Measurements from ENCODE around the gene MSI2. TPM values are rescaled to one million over a fixed set of nuclear protein-coding genes. Genes with fewer than 3 reads are reported as not detected.

The MSI2 gene
- total and polyA plus RNA-seq, 7 experiments from 2014 or later: 3.3 to 169 (median 125) TPM

GRCh38 chr17:57675427-57676387 is 419.4 kb downstream of the MSI2 start:
- H3K9me3 ChIP-seq (ENCODE audit: control insufficient read depth in 2 of 3, low read length in 3 of 3): no peaks in the 10 kb centered on the region
- ChIA-PET POLR2A (interaction anchor here (1.3 kb wide), 1 partner anchor 433 kb away, joined by 5 read pairs; no protein-coding TSS in a partner anchor), CTCF (interaction anchor here (0.6 to 1.6 kb wide), 3 partner anchors 412 to 547 kb away, joined by 3 to 6 read pairs (median 4); no protein-coding TSS in a partner anchor)
- H3K4me3 ChIP-seq (ENCODE audit: low read length): no peak overlapping the region
- no peak overlapping the region for H3K27ac ChIP-seq (ENCODE audit: low read depth, low read length)
- H3K4me3 Mint-ChIP-seq: no peak overlapping the region
- intact Hi-C loops (cut with micrococcal nuclease): no loop called here
- ATAC-seq (no peak), DNase-seq (peak in 1 of 9 donors; percentile 8)
- H3K4me1 Mint-ChIP-seq: peaks cover 0 to 23% (median 13%) of the 10 kb centered on the region in 7 donors
- no peaks in the 10 kb centered on the region for H3K9me3 Mint-ChIP-seq
- H3K27me3 ChIP-seq (ENCODE audit: control insufficient read depth in 2 of 2, insufficient read depth in 2 of 2, low read length in 2 of 2): no peaks in the 10 kb centered on the region
- no peak overlapping the region for H3K27ac Mint-ChIP-seq
- H3K36me3 ChIP-seq (ENCODE audit: control insufficient read depth in 2 of 3, insufficient read depth in 3 of 3, low read length in 3 of 3): peaks cover 0 to 12% (median 0%) of the 10 kb centered on the region in 3 experiments
- H3K27me3 Mint-ChIP-seq: no peaks in the 10 kb centered on the region
- peaks cover 6 to 24% of the 10 kb centered on the region in 2 donors for H3K4me1 ChIP-seq (ENCODE audit: control insufficient read depth in 2 of 2, insufficient read depth in 2 of 2, low read length in 2 of 2)
- peaks cover 0 to 39% (median 10%) of the 10 kb centered on the region in 5 donors for H3K36me3 Mint-ChIP-seq

DNA sequence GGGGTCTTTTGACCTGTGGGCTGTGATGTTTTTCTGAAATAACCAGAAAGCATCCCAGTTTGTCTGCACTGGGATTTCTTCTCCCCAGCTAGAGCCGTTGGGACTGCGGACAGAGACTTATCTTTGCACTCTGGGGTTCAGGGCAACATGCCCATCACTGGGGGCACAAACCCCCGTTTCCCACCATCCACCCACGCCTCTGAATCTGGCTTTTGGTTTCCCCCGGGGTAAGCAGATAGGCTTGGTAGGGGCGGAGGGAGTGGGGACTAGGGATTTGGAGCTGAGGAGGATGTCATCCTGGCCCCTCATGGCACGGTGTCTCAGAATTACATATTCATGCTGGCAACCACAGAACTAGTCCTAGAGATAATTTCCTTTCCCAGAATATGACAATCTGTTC is 420.2 kb downstream of the MSI2 start:
- Histone ChIP-seq H3K36me3 (ENCODE audit: control insufficient read depth in 2 of 3, insufficient read depth in 3 of 3, low read length in 3 of 3) (peaks cover 0 to 12% (median 0%) of the 10 kb centered on the region in 3 experiments), H3K9me3 (ENCODE audit: control insufficient read depth in 2 of 3, low read length in 3 of 3) (no peaks in the 10 kb centered on the region), H3K27me3 (ENCODE audit: control insufficient read depth in 2 of 2, insufficient read depth in 2 of 2, low read length in 2 of 2) (no peaks in the 10 kb centered on the region), H3K27ac (ENCODE audit: low read depth, low read length) (no peak overlapping the region), H3K4me1 (ENCODE audit: control insufficient read depth in 2 of 2, insufficient read depth in 2 of 2, low read length in 2 of 2) (peaks cover 6 to 17% of the 10 kb centered on the region in 2 donors), H3K4me3 (ENCODE audit: low read length) (no peak overlapping the region)
- intact Hi-C loops (cut with micrococcal nuclease): no loop called here
- no peak for ATAC-seq
- Mint-ChIP-seq H3K4me1 (peaks cover 0 to 18% (median 6%) of the 10 kb centered on the region in 7 donors), H3K27me3 (no peaks in the 10 kb centered on the region), H3K27ac (no peak overlapping the region), H3K36me3 (peaks cover 0 to 39% (median 10%) of the 10 kb centered on the region in 5 donors), H3K4me3 (no peak overlapping the region), H3K9me3 (no peaks in the 10 kb centered on the region)
- peak in 1 of 9 donors; percentile 15 for DNase-seq
- ChIA-PET CTCF (no interaction called here), POLR2A (no interaction called here)

GRCh38 chr17:57677301-57677700 is 421.0 kb downstream of the MSI2 start:
- no peaks in the 10 kb centered on the region for H3K27me3 Mint-ChIP-seq
- Histone ChIP-seq H3K27ac (ENCODE audit: low read depth, low read length) (no peak overlapping the region), H3K36me3 (ENCODE audit: control insufficient read depth in 2 of 3, insufficient read depth in 3 of 3, low read length in 3 of 3) (peaks cover 0 to 12% (median 0%) of the 10 kb centered on the region in 3 experiments), H3K27me3 (ENCODE audit: control insufficient read depth in 2 of 2, insufficient read depth in 2 of 2, low read length in 2 of 2) (no peaks in the 10 kb centered on the region), H3K4me1 (ENCODE audit: control insufficient read depth in 2 of 2, insufficient read depth in 2 of 2, low read length in 2 of 2) (peaks cover 0 to 10% of the 10 kb centered on the region in 2 donors), H3K9me3 (ENCODE audit: control insufficient read depth in 2 of 3, low read length in 3 of 3) (no peaks in the 10 kb centered on the region), H3K4me3 (ENCODE audit: low read length) (no peak overlapping the region)
- intact Hi-C loops (cut with micrococcal nuclease): no loop called here
- ATAC-seq (no peak), DNase-seq (peak in 1 of 9 donors; percentile 14)
- ChIA-PET CTCF (interaction anchor here (1.4 kb wide), 1 partner anchor 78 kb away, joined by 6 read pairs; no protein-coding TSS in a partner anchor), POLR2A (no interaction called here)
- no peak overlapping the region for H3K4me3 Mint-ChIP-seq
- H3K27ac Mint-ChIP-seq: peak overlapping the region in 1 of 9 donors; percentile 36
- H3K4me1 Mint-ChIP-seq: peaks cover 0 to 10% (median 6%) of the 10 kb centered on the region in 7 donors
- no peaks in the 10 kb centered on the region for H3K9me3 Mint-ChIP-seq
- peaks cover 0 to 43% (median 10%) of the 10 kb centered on the region in 5 donors for H3K36me3 Mint-ChIP-seq

GRCh38 chr17:57677858-57678257 is 421.5 kb downstream of the MSI2 start:
- Mint-ChIP-seq H3K27me3 (no peaks in the 10 kb centered on the region), H3K36me3 (peaks cover under 1 to 48% (median 10%) of the 10 kb centered on the region in 5 donors), H3K4me1 (peaks cover 0 to 5% (median 3%) of the 10 kb centered on the region in 7 donors), H3K9me3 (no peaks in the 10 kb centered on the region), H3K27ac (no peak overlapping the region), H3K4me3 (no peak overlapping the region)
- Histone ChIP-seq H3K27ac (ENCODE audit: low read depth, low read length) (no peak overlapping the region), H3K36me3 (ENCODE audit: control insufficient read depth in 2 of 3, insufficient read depth in 3 of 3, low read length in 3 of 3) (peaks cover 0 to 16% (median 0%) of the 10 kb centered on the region in 3 experiments), H3K4me3 (ENCODE audit: low read length) (no peak overlapping the region), H3K4me1 (ENCODE audit: control insufficient read depth in 2 of 2, insufficient read depth in 2 of 2, low read length in 2 of 2) (peaks cover 0 to 5% of the 10 kb centered on the region in 2 donors), H3K9me3 (ENCODE audit: control insufficient read depth in 2 of 3, low read length in 3 of 3) (no peaks in the 10 kb centered on the region), H3K27me3 (ENCODE audit: control insufficient read depth in 2 of 2, insufficient read depth in 2 of 2, low read length in 2 of 2) (no peaks in the 10 kb centered on the region)
- intact Hi-C loops (cut with micrococcal nuclease): no loop called here
- ATAC-seq: no peak
- no peak for DNase-seq
- ChIA-PET POLR2A (no interaction called here), CTCF (interaction anchor here (1.4 kb wide), 1 partner anchor 79 kb away, joined by 6 read pairs; no protein-coding TSS in a partner anchor)

DNA sequence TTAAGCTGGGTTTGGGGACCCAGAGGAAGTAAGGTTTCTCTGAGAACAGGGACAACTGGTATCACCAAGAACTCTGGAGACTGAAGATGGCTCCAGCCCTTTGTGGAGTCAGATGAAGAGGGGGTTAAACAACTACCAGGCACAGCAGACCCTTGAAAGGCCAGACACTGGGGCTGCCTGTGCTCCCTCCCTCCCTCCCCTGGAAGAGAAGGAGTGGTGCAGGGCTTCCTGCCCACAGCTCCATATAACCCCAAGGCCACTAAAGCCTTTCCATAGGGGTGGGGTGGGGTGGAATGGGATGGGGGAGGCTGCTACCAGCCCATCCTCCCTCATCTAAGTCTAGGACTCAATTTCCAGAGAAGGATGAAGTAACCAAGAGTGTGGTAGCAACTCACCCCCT is 422.1 kb downstream of the MSI2 start:
- Mint-ChIP-seq H3K9me3 (no peaks in the 10 kb centered on the region), H3K27ac (no peak overlapping the region), H3K4me3 (no peak overlapping the region), H3K27me3 (no peaks in the 10 kb centered on the region), H3K4me1 (peaks cover 0 to 4% (median 0%) of the 10 kb centered on the region in 7 donors), H3K36me3 (peaks cover 5 to 53% (median 16%) of the 10 kb centered on the region in 5 donors)
- DNase-seq (no peak), ATAC-seq (no peak)
- Histone ChIP-seq H3K27ac (ENCODE audit: low read depth, low read length) (no peak overlapping the region), H3K27me3 (ENCODE audit: control insufficient read depth in 2 of 2, insufficient read depth in 2 of 2, low read length in 2 of 2) (no peaks in the 10 kb centered on the region), H3K36me3 (ENCODE audit: control insufficient read depth in 2 of 3, insufficient read depth in 3 of 3, low read length in 3 of 3) (peaks cover 0 to 21% (median 0%) of the 10 kb centered on the region in 3 experiments), H3K4me1 (ENCODE audit: control insufficient read depth in 2 of 2, insufficient read depth in 2 of 2, low read length in 2 of 2) (no peaks in the 10 kb centered on the region), H3K4me3 (ENCODE audit: low read length) (no peak overlapping the region), H3K9me3 (ENCODE audit: control insufficient read depth in 2 of 3, low read length in 3 of 3) (no peaks in the 10 kb centered on the region)
- intact Hi-C loops (cut with micrococcal nuclease): no loop called here
- ChIA-PET CTCF (interaction anchor here (1.3 to 1.4 kb wide), 2 partner anchors 8 to 80 kb away, joined by 3 to 6 read pairs; no protein-coding TSS in a partner anchor), POLR2A (no interaction called here)

- H3K27me3 ChIP-seq (ENCODE audit: control insufficient read depth in 2 of 2, insufficient read depth in 2 of 2, low read length in 2 of 2): no peaks in the 10 kb centered on the region
- peaks cover 5 to 59% (median 23%) of the 10 kb centered on the region in 5 donors for H3K36me3 Mint-ChIP-seq
Measured at GRCh38 chr17:57679356-57679755, 423.0 kb downstream of the MSI2 start.

More at GRCh38 chr17:57679356-57679755, 423.0 kb downstream of the MSI2 start:
- H3K4me1 Mint-ChIP-seq: peaks cover 0 to 3% (median 0%) of the 10 kb centered on the region in 7 donors
- H3K27ac Mint-ChIP-seq: no peak overlapping the region
- intact Hi-C loops (cut with micrococcal nuclease): no loop called here
- Histone ChIP-seq H3K36me3 (ENCODE audit: control insufficient read depth in 2 of 3, insufficient read depth in 3 of 3, low read length in 3 of 3) (peaks cover 0 to 24% (median 0%) of the 10 kb centered on the region in 3 experiments), H3K27ac (ENCODE audit: low read depth, low read length) (no peak overlapping the region), H3K4me1 (ENCODE audit: control insufficient read depth in 2 of 2, insufficient read depth in 2 of 2, low read length in 2 of 2) (no peaks in the 10 kb centered on the region), H3K9me3 (ENCODE audit: control insufficient read depth in 2 of 3, low read length in 3 of 3) (no peaks in the 10 kb centered on the region), H3K4me3 (ENCODE audit: low read length) (no peak overlapping the region)
- POLR2A ChIA-PET: no interaction called here
- no peak for ATAC-seq
- DNase-seq: no peak
- CTCF ChIA-PET: interaction anchor here (0.7 to 1.3 kb wide), 3 partner anchors 9 to 84 kb away, joined by 3 to 4 read pairs (median 3); no protein-coding TSS in a partner anchor
- H3K4me3 Mint-ChIP-seq: no peak overlapping the region
- H3K27me3 Mint-ChIP-seq: no peaks in the 10 kb centered on the region
- H3K9me3 Mint-ChIP-seq: no peaks in the 10 kb centered on the region

Data from naive thymus-derived CD4-positive, alpha-beta T cell (primary cell).